Measurements from ENCODE around the gene NDUFA11. TPM values are rescaled to one million over a fixed set of nuclear protein-coding genes. Genes with fewer than 3 reads are reported as not detected.

NDUFA11 gene
- total RNA-seq, 1 experiment from 2014 or later = 243 TPM

DNA sequence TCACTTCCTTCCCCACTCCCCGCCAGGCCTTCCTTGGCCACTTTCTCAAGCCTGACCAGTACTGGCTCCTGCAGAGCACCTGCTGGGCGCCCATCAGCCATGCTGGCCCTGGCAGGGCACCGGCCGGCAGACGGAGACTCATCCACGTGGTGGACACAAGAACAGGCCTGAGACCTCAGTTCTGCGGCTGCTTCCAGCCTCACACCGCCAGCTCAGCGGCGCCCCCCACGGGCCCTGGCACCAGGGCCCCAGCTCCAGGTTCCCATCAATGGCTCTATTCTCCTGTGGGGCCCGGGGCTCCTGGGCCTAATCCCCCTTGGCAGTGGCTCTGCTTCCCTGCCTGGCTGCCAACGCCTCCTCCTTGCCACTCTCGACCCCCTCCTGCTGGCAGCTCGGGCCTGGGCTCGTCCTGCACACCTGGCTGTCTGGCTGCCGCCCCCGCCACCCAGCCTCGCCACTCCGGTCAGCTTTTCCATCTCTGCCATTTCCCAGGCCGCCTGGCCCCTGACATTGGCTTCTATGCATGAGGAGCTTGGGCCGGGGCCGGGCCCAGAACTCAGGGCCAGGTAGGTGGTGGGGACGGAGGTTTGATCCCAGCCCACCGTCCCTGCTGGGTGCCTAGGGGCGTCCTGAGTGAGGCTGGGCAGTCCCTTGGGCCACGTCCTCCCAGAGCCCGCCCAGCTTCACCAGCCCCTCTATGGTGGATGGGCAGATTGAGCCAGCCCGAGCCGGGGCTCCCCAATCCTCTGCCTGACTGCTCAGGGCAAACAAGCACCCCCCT, 6.2 kb downstream of the NDUFA11 start:
- TF ChIP-seq, protein P1, sequence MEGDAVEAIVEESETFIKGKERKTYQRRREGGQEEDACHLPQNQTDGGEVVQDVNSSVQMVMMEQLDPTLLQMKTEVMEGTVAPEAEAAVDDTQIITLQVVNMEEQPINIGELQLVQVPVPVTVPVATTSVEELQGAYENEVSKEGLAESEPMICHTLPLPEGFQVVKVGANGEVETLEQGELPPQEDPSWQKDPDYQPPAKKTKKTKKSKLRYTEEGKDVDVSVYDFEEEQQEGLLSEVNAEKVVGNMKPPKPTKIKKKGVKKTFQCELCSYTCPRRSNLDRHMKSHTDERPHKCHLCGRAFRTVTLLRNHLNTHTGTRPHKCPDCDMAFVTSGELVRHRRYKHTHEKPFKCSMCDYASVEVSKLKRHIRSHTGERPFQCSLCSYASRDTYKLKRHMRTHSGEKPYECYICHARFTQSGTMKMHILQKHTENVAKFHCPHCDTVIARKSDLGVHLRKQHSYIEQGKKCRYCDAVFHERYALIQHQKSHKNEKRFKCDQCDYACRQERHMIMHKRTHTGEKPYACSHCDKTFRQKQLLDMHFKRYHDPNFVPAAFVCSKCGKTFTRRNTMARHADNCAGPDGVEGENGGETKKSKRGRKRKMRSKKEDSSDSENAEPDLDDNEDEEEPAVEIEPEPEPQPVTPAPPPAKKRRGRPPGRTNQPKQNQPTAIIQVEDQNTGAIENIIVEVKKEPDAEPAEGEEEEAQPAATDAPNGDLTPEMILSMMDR (IDR thresholded peaks at IDR 0.05; ENCODE audit: unreplicated experiment) = peak; percentile 12
- intact Hi-C loops (cut with micrococcal nuclease) = no loop called here
- no peaks in the 10 kb centered on the region for H3K9me3 Mint-ChIP-seq (ENCODE audit: unreplicated experiment)
- DNase-seq (ENCODE audit: unreplicated experiment) = no peak
- POLR2A ChIA-PET = no interaction called here
- no peaks in the 10 kb centered on the region for H3K27me3 Mint-ChIP-seq (ENCODE audit: insufficient read depth, unreplicated experiment)
- H3K4me3 Mint-ChIP-seq (ENCODE audit: unreplicated experiment) = no peak overlapping the region
- H3K27ac Mint-ChIP-seq (ENCODE audit: low read depth, unreplicated experiment) = no peak overlapping the region
- no TSS peak for BruUV-seq (replicated peaks)
- H3K4me1 Mint-ChIP-seq (ENCODE audit: insufficient read depth, unreplicated experiment) = peaks cover 6% of the 10 kb centered on the region
- CTCF ChIA-PET = interaction anchor here (0.6 to 0.8 kb wide), 2 partner anchors 94 to 123 kb away, joined by 3 to 4 read pairs; no protein-coding TSS in a partner anchor
- peaks cover 22% of the 10 kb centered on the region for H3K36me3 Mint-ChIP-seq (ENCODE audit: insufficient read depth, unreplicated experiment)

DNA sequence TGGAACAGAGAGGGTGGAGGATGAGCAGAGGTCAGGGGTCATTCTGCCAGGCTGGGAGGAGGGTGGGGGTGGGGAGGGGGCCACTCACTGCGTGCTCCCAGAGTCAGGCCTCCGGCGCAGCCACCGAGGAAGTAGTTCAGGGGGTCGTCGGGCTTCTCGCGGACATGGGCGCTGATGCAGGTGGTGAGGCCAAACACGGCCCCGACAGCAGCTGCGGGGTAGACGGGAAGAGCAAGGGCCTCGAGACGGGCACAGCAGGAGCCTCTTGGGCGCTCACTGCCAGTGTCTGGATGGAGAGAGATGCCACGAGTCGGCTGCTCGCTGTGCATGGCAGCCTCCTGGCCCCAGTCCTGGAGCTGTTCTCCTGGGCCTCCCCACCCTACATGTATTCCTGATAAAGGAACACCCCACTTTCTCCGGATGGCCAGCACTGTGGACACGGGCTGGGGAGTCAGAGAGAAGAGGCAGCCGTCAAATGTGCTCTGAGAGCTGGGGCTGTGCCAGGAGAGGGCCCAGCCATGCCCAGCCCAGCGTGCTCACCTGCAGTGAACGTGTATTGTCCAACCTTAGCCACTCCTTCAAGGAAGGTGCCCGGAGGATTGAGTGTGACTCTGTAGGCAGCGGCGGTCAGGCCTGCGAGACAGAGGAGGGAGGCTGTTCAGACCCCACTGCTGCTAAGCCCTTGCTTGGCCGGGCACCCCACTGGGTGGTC, 7.1 kb downstream of the NDUFA11 start:
- peaks cover 23% of the 10 kb centered on the region for H3K36me3 Mint-ChIP-seq (ENCODE audit: insufficient read depth, unreplicated experiment)
- intact Hi-C loops (cut with micrococcal nuclease) = no loop called here
- DNase-seq (ENCODE audit: unreplicated experiment) = no peak
- no peak overlapping the region for H3K27ac Mint-ChIP-seq (ENCODE audit: low read depth, unreplicated experiment)
- ChIA-PET CTCF (interaction anchor here (0.6 to 0.8 kb wide), 2 partner anchors 93 to 122 kb away, joined by 4 read pairs; no protein-coding TSS in a partner anchor), POLR2A (interaction anchor here (0.5 kb wide), 1 partner anchor 196 kb away, joined by 4 read pairs; no protein-coding TSS in a partner anchor)
- H3K27me3 Mint-ChIP-seq (ENCODE audit: insufficient read depth, unreplicated experiment) = no peaks in the 10 kb centered on the region
- peaks cover 6% of the 10 kb centered on the region for H3K4me1 Mint-ChIP-seq (ENCODE audit: insufficient read depth, unreplicated experiment)
- no peak overlapping the region for H3K4me3 Mint-ChIP-seq (ENCODE audit: unreplicated experiment)
- TF ChIP-seq, protein P1 (IDR thresholded peaks at IDR 0.05; ENCODE audit: unreplicated experiment) = no peak
- BruUV-seq (replicated peaks) = no TSS peak
- no peaks in the 10 kb centered on the region for H3K9me3 Mint-ChIP-seq (ENCODE audit: unreplicated experiment)

DNA sequence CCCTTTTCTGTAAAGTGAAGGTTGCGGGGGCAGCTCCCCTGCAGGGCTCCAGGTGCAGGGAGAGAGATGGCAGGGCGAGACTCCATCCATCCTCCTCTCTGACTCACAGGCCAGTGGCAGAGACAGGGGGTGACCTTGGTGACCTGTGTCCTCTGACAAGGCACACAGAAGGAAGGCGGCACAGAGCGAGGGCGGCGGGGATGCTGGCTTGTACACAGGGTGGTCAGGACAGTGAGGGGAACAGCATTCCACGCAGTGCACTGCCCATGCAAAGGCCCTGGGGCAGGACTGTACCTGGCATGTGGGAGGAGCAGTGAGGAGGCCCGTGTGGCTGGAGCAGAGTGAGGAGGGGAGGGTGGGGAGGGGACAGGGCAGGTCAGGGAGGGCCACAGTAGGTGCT, 7.7 kb downstream of the NDUFA11 start:
- Mint-ChIP-seq H3K27me3 (ENCODE audit: insufficient read depth, unreplicated experiment) (no peaks in the 10 kb centered on the region), H3K4me1 (ENCODE audit: insufficient read depth, unreplicated experiment) (peaks cover 2% of the 10 kb centered on the region), H3K4me3 (ENCODE audit: unreplicated experiment) (no peak overlapping the region), H3K9me3 (ENCODE audit: unreplicated experiment) (no peaks in the 10 kb centered on the region), H3K27ac (ENCODE audit: low read depth, unreplicated experiment) (no peak overlapping the region), H3K36me3 (ENCODE audit: insufficient read depth, unreplicated experiment) (peaks cover 21% of the 10 kb centered on the region)
- intact Hi-C loops (cut with micrococcal nuclease) = no loop called here
- TF ChIP-seq, protein P1 (IDR thresholded peaks at IDR 0.05; ENCODE audit: unreplicated experiment) = no peak
- DNase-seq (ENCODE audit: unreplicated experiment) = no peak
- POLR2A ChIA-PET = no interaction called here
- CTCF ChIA-PET = interaction anchor here (0.8 kb wide), 1 partner anchor 92 kb away, joined by 4 read pairs; no protein-coding TSS in a partner anchor
- BruUV-seq (replicated peaks) = no TSS peak

DNA sequence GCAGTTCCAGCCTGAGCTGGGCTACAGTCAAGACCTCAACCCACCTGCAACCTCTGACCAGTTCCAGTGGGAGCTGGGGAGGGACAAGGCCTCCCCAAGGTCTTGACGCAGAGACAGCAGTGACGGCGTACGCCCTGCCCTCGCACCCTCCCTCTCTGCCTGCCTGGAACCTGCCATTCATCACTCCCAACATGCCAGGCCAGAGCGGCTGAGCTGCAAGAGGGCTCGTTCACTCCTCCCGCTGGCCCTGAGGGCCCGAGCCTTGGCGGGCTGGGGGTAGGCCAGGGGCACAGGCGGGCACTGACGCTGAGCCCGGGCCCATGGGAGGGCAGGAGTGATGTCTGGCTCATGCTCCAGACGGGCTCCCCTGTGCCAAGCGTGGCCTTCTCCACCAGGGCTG, 8.2 kb downstream of the NDUFA11 start:
- Mint-ChIP-seq H3K9me3 (ENCODE audit: unreplicated experiment) (no peaks in the 10 kb centered on the region), H3K27ac (ENCODE audit: low read depth, unreplicated experiment) (no peak overlapping the region), H3K36me3 (ENCODE audit: insufficient read depth, unreplicated experiment) (peaks cover 20% of the 10 kb centered on the region), H3K27me3 (ENCODE audit: insufficient read depth, unreplicated experiment) (no peaks in the 10 kb centered on the region), H3K4me1 (ENCODE audit: insufficient read depth, unreplicated experiment) (no peaks in the 10 kb centered on the region), H3K4me3 (ENCODE audit: unreplicated experiment) (no peak overlapping the region)
- ChIA-PET CTCF (interaction anchor here (0.8 kb wide), 1 partner anchor 92 kb away, joined by 4 read pairs; no protein-coding TSS in a partner anchor), POLR2A (no interaction called here)
- BruUV-seq (replicated peaks) = TSS peak; percentile 4
- no peak for DNase-seq (ENCODE audit: unreplicated experiment)
- TF ChIP-seq, protein P1 (IDR thresholded peaks at IDR 0.05; ENCODE audit: unreplicated experiment) = no peak
- intact Hi-C loops (cut with micrococcal nuclease) = no loop called here
